ENCODE measurements around the gene HES5. TPM values are rescaled to one million over a fixed set of nuclear protein-coding genes. Genes with fewer than 3 reads are reported as not detected.

HES5 gene
- total and polyA plus RNA-seq, 7 experiments from 2014 or later: not detected

GRCh38 chr1:2525920-2526823 lies 3.9 kb downstream of the HES5 start, which contains the start of gene PANK4:
TSS of gene PANK4 (minus strand) at chr1:2526596. CDS start at chr1:2526587, 9 bp downstream.
- Mint-ChIP-seq H3K4me3 (peak within 1 kb of the TSS; percentile 88 to 100 (median 94)), H3K27me3 (peaks cover 0 to 27% (median 0%) of the 10 kb centered on the region in 5 donors), H3K27ac (peak within 1 kb of the TSS; percentile 87 to 98 (median 96)), H3K36me3 (peaks cover 0 to 4% (median under 1%) of the 10 kb centered on the region in 5 donors), H3K4me1 (peaks cover 32 to 57% (median 44%) of the 10 kb centered on the region in 7 donors), H3K9me3 (no peaks in the 10 kb centered on the region)
- no peaks in the 10 kb centered on the region for H3K9me3 ChIP-seq (ENCODE audit: control insufficient read depth in 2 of 3, low read length in 3 of 3)
- H3K4me1 ChIP-seq (ENCODE audit: control insufficient read depth in 2 of 2, insufficient read depth in 2 of 2, low read length in 2 of 2): peaks cover 44 to 47% of the 10 kb centered on the region in 2 donors
- ATAC-seq: peak; percentile 95
- ChIA-PET POLR2A (interaction anchor here (0.7 to 13.2 kb wide), 13 partner anchors 9 to 393 kb away, joined by 3 to 294 read pairs (median 6); partner anchors contain the start of genes MORN1, PRXL2B, RER1 and TNFRSF14), CTCF (interaction anchor here (0.6 to 1.7 kb wide), 4 partner anchors 18 to 138 kb away, joined by 3 to 9 read pairs (median 3); no protein-coding TSS in a partner anchor)
- peak; percentile 80 to 90 (median 89) for DNase-seq
- intact Hi-C loops (cut with micrococcal nuclease): loop anchor here (1.0 to 10.0 kb wide), 17 partner anchors 21 to 1375 kb away; partner anchors contain the start of genes MORN1 (in 2 of the 2), PEX10 (in 2 of the 2), PRXL2B (in 2 of the 2) and RER1 (in 2 of the 2)
- peaks cover 4 to 7% of the 10 kb centered on the region in 2 donors for H3K27me3 ChIP-seq (ENCODE audit: control insufficient read depth in 2 of 2, insufficient read depth in 2 of 2, low read length in 2 of 2)
- peak within 1 kb of the TSS; percentile 65 for H3K4me3 ChIP-seq (ENCODE audit: low read length)
- peaks cover 0 to 12% (median 6%) of the 10 kb centered on the region in 3 experiments for H3K36me3 ChIP-seq (ENCODE audit: control insufficient read depth in 2 of 3, insufficient read depth in 3 of 3, low read length in 3 of 3)
- H3K27ac ChIP-seq (ENCODE audit: low read depth, low read length): peak within 1 kb of the TSS; percentile 81

- Histone ChIP-seq H3K27me3 (ENCODE audit: control insufficient read depth in 2 of 2, insufficient read depth in 2 of 2, low read length in 2 of 2) (peaks cover 0 to under 1% of the 10 kb centered on the region in 2 donors), H3K4me3 (ENCODE audit: low read length) (peak overlapping the region; percentile 65), H3K27ac (ENCODE audit: low read depth, low read length) (peak overlapping the region; percentile 81), H3K36me3 (ENCODE audit: control insufficient read depth in 2 of 3, insufficient read depth in 3 of 3, low read length in 3 of 3) (peaks cover 0 to 18% (median 6%) of the 10 kb centered on the region in 3 experiments), H3K4me1 (ENCODE audit: control insufficient read depth in 2 of 2, insufficient read depth in 2 of 2, low read length in 2 of 2) (peaks cover 38 to 41% of the 10 kb centered on the region in 2 donors), H3K9me3 (ENCODE audit: control insufficient read depth in 2 of 3, low read length in 3 of 3) (no peaks in the 10 kb centered on the region)
- peaks cover 0 to 20% (median 0%) of the 10 kb centered on the region in 5 donors for H3K27me3 Mint-ChIP-seq
- peaks cover 29 to 52% (median 44%) of the 10 kb centered on the region in 7 donors for H3K4me1 Mint-ChIP-seq
- DNase-seq (no peak), ATAC-seq (no peak)
- peak overlapping the region; percentile 70 to 98 (median 89) for H3K27ac Mint-ChIP-seq
- intact Hi-C loops (cut with micrococcal nuclease): loop anchor here (5.0 to 10.0 kb wide), 4 partner anchors 231 to 1099 kb away; partner anchors contain the start of genes CALML6 (in 1 of the 2), NADK (in 1 of the 2), TMEM52 (in 1 of the 2) and TPRG1L (in 1 of the 2)
- H3K9me3 Mint-ChIP-seq: no peaks in the 10 kb centered on the region
- POLR2A ChIA-PET: interaction anchor here (0.9 to 13.2 kb wide), 13 partner anchors 10 to 392 kb away, joined by 3 to 294 read pairs (median 6); partner anchors contain the start of genes MORN1, PRXL2B, RER1 and TNFRSF14
- H3K36me3 Mint-ChIP-seq: peaks cover 0 to 6% (median 4%) of the 10 kb centered on the region in 5 donors
- CTCF ChIA-PET: interaction anchor here (1.4 to 2.3 kb wide), 2 partner anchors 22 kb away, joined by 9 to 30 read pairs; no protein-coding TSS in a partner anchor
- H3K4me3 Mint-ChIP-seq: peak overlapping the region; percentile 88 to 100 (median 94)
These were observed 4.5 kb downstream of the HES5 start for GRCh38 chr1:2525572-2525919.

- intact Hi-C loops (cut with micrococcal nuclease): loop anchor here in 1 of 2 donors (10.0 kb wide), 2 partner anchors 229 to 1101 kb away; partner anchors contain the start of gene TPRG1L
- H3K27me3 Mint-ChIP-seq: peaks cover 0 to 18% (median 0%) of the 10 kb centered on the region in 5 donors
These were observed 6.0 kb downstream of the HES5 start for GRCh38 chr1:2523891-2524609.

GRCh38 chr1:2523191-2523890 lies 6.7 kb downstream of the HES5 start:
- peak overlapping the region; percentile 81 for H3K27ac ChIP-seq (ENCODE audit: low read depth, low read length)
- ATAC-seq (no peak), DNase-seq (peak in 6 of 9 donors; percentile 25 to 47 (median 42))
- peaks cover 35 to 36% of the 10 kb centered on the region in 2 donors for H3K4me1 ChIP-seq (ENCODE audit: control insufficient read depth in 2 of 2, insufficient read depth in 2 of 2, low read length in 2 of 2)
- no peaks in the 10 kb centered on the region for H3K9me3 ChIP-seq (ENCODE audit: control insufficient read depth in 2 of 3, low read length in 3 of 3)
- H3K9me3 Mint-ChIP-seq: no peaks in the 10 kb centered on the region
- ChIA-PET POLR2A (interaction anchor here (1.0 to 13.2 kb wide), 6 partner anchors 16 to 111 kb away, joined by 4 to 294 read pairs (median 21); partner anchors contain the start of genes PEX10, PRXL2B and TNFRSF14), CTCF (interaction anchor here (1.0 to 2.3 kb wide), 9 partner anchors 11 to 109 kb away, joined by 3 to 30 read pairs (median 4); partner anchors contain the start of gene TNFRSF14)
- peak overlapping the region; percentile 87 to 99 (median 93) for H3K27ac Mint-ChIP-seq
- peaks cover 0 to 12% (median 0%) of the 10 kb centered on the region in 5 donors for H3K27me3 Mint-ChIP-seq
- H3K36me3 Mint-ChIP-seq: peaks cover 0 to 14% (median 6%) of the 10 kb centered on the region in 5 donors
- peaks cover 6 to 40% (median 18%) of the 10 kb centered on the region in 3 experiments for H3K36me3 ChIP-seq (ENCODE audit: control insufficient read depth in 2 of 3, insufficient read depth in 3 of 3, low read length in 3 of 3)
- H3K27me3 ChIP-seq (ENCODE audit: control insufficient read depth in 2 of 2, insufficient read depth in 2 of 2, low read length in 2 of 2): no peaks in the 10 kb centered on the region
- H3K4me3 ChIP-seq (ENCODE audit: low read length): peak overlapping the region; percentile 65
- peak overlapping the region; percentile 88 to 100 (median 94) for H3K4me3 Mint-ChIP-seq
- H3K4me1 Mint-ChIP-seq: peaks cover 33 to 44% (median 41%) of the 10 kb centered on the region in 7 donors
- intact Hi-C loops (cut with micrococcal nuclease): loop anchor here in 1 of 2 donors (10.0 kb wide), 2 partner anchors 229 to 1101 kb away; partner anchors contain the start of gene TPRG1L

More at GRCh38 chr1:2523891-2524609, 6.0 kb downstream of the HES5 start:
- Histone ChIP-seq H3K9me3 (ENCODE audit: control insufficient read depth in 2 of 3, low read length in 3 of 3) (no peaks in the 10 kb centered on the region), H3K27me3 (ENCODE audit: control insufficient read depth in 2 of 2, insufficient read depth in 2 of 2, low read length in 2 of 2) (no peaks in the 10 kb centered on the region), H3K4me1 (ENCODE audit: control insufficient read depth in 2 of 2, insufficient read depth in 2 of 2, low read length in 2 of 2) (peaks cover 35 to 40% of the 10 kb centered on the region in 2 donors), H3K36me3 (ENCODE audit: control insufficient read depth in 2 of 3, insufficient read depth in 3 of 3, low read length in 3 of 3) (peaks cover 0 to 33% (median 11%) of the 10 kb centered on the region in 3 experiments), H3K4me3 (ENCODE audit: low read length) (peak overlapping the region; percentile 65), H3K27ac (ENCODE audit: low read depth, low read length) (peak overlapping the region; percentile 81)
- Mint-ChIP-seq H3K36me3 (peaks cover 0 to 7% (median 6%) of the 10 kb centered on the region in 5 donors), H3K9me3 (no peaks in the 10 kb centered on the region), H3K4me3 (peak overlapping the region; percentile 88 to 100 (median 94)), H3K27ac (peak overlapping the region; percentile 87 to 99 (median 93)), H3K4me1 (peaks cover 32 to 50% (median 44%) of the 10 kb centered on the region in 7 donors)
- ChIA-PET CTCF (interaction anchor here (1.0 to 2.3 kb wide), 9 partner anchors 12 to 109 kb away, joined by 3 to 30 read pairs (median 4); partner anchors contain the start of gene TNFRSF14), POLR2A (interaction anchor here (0.6 to 13.2 kb wide), 12 partner anchors 11 to 396 kb away, joined by 3 to 294 read pairs (median 4); partner anchors contain the start of genes MORN1, PEX10, PRXL2B and RER1)
- DNase-seq: peak in 6 of 9 donors; percentile 45 to 69 (median 56)
- no peak for ATAC-seq

- ChIA-PET POLR2A (no interaction called here), CTCF (no interaction called here)
- H3K9me3 ChIP-seq (ENCODE audit: control insufficient read depth in 2 of 3, low read length in 3 of 3): no peaks in the 10 kb centered on the region
- no peak overlapping the region for H3K27ac ChIP-seq (ENCODE audit: low read depth, low read length)
- intact Hi-C loops (cut with micrococcal nuclease): loop anchor here in 1 of 2 donors (10.0 kb wide), 2 partner anchors 227 to 1103 kb away; partner anchors contain the start of gene TPRG1L
- DNase-seq: no peak
- H3K36me3 ChIP-seq (ENCODE audit: control insufficient read depth in 2 of 3, insufficient read depth in 3 of 3, low read length in 3 of 3): peaks cover 17 to 51% (median 18%) of the 10 kb centered on the region in 3 experiments
- H3K27me3 ChIP-seq (ENCODE audit: control insufficient read depth in 2 of 2, insufficient read depth in 2 of 2, low read length in 2 of 2): no peaks in the 10 kb centered on the region
- Mint-ChIP-seq H3K27me3 (peaks cover 0 to 4% (median 0%) of the 10 kb centered on the region in 5 donors), H3K4me1 (peaks cover 33 to 44% (median 40%) of the 10 kb centered on the region in 7 donors), H3K9me3 (no peaks in the 10 kb centered on the region), H3K4me3 (peak overlapping the region in 7 of 10 donors; percentile 9 to 100 (median 93)), H3K36me3 (peaks cover 0 to 14% (median 6%) of the 10 kb centered on the region in 5 donors), H3K27ac (peak overlapping the region in 8 of 9 donors; percentile 21 to 98 (median 92))
- ATAC-seq: no peak
- no peak overlapping the region for H3K4me3 ChIP-seq (ENCODE audit: low read length)
- H3K4me1 ChIP-seq (ENCODE audit: control insufficient read depth in 2 of 2, insufficient read depth in 2 of 2, low read length in 2 of 2): peaks cover 33 to 36% of the 10 kb centered on the region in 2 donors
These were observed 7.8 kb downstream of the HES5 start for GRCh38 chr1:2522230-2522629.
